IMR-90 (cell line): ENCODE measurements around the gene MLLT3.
A peak's percentile ranks its signal among the peaks of the same experiment; 100 is the strongest.

Source experiments
- CEBPB ChIP-seq: IDR thresholded peaks from 2 replicates; pipeline ENCODE4 v1.6.1; 2012; ENCODE audit warnings: low read depth, low read length, improper control_type of control experiment
- FOS ChIP-seq: fragments of 150-350 bp; IDR thresholded peaks from 2 replicates; pipeline ENCODE4 v1.6.1; 2016; ENCODE audit warnings: low read depth, low read length
- POLR2A ChIP-seq: IDR thresholded peaks from 2 replicates; pipeline ENCODE4 v1.6.1; 2012; ENCODE audit warnings: mild to moderate bottlenecking, low read depth, low read length
- RAD21 ChIP-seq: IDR thresholded peaks from 2 replicates; pipeline ENCODE4 v1.6.1; 2012; ENCODE audit warnings: low read length, improper control_type of control experiment
- RCOR1 ChIP-seq: IDR thresholded peaks from 2 replicates; pipeline ENCODE4 v1.6.1; 2012; ENCODE audit warnings: mild to moderate bottlenecking, low read length, improper control_type of control experiment; ENCODE audit not compliant: insufficient replicate concordance
- RFX5 ChIP-seq: IDR thresholded peaks from 2 replicates; pipeline ENCODE4 v1.8.0; 2012; ENCODE audit warnings: low read depth, mild to moderate bottlenecking, low read length, moderate library complexity
- SMC3 ChIP-seq: fragments of 150-350 bp; IDR thresholded peaks from 2 replicates; pipeline ENCODE4 v1.6.1; 2016; ENCODE audit warnings: low read depth, mild to moderate bottlenecking, antibody characterized with exemption, low read length, moderate library complexity
- TF ChIP-seq, protein P1 (sequence below): conservative IDR thresholded peaks from 2 replicates; pipeline ENCODE4 v1.5.1; 2012; ENCODE audit warnings: mild to moderate bottlenecking, low read depth, low read length, improper control_type of control experiment
- TF ChIP-seq, protein P2 (sequence below): fragments of 150-350 bp; IDR thresholded peaks from 2 replicates; pipeline ENCODE4 v1.6.1; 2016; ENCODE audit warnings: low read depth, mild to moderate bottlenecking, low read length, moderate library complexity, borderline replicate concordance
- TF ChIP-seq, protein P3 (sequence below): fragments of 150-350 bp; IDR thresholded peaks from 2 replicates; pipeline ENCODE4 v1.6.1; 2017; ENCODE audit warnings: mild to moderate bottlenecking, antibody characterized with exemption, low read length, low read depth

DNA sequence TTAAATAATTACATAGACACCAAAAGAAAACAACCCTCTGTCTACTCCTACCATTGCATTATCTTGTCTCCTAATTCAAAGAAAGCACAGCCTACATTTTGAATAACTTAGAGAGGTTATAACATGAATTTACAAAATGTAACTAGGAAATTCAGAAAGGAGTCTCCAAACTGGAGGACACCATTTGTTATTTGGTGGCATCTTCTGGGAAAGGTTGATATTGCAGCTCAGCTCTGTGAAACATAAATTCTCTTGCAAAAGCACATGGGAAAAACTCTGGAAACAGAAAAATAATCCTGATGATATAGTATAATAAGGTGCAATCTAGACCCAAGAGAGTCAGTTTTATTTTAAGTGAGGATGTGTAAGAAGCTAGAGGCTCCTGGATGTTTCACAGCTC, 215.3 kb downstream of the MLLT3 start:
- TF ChIP-seq, protein P1, sequence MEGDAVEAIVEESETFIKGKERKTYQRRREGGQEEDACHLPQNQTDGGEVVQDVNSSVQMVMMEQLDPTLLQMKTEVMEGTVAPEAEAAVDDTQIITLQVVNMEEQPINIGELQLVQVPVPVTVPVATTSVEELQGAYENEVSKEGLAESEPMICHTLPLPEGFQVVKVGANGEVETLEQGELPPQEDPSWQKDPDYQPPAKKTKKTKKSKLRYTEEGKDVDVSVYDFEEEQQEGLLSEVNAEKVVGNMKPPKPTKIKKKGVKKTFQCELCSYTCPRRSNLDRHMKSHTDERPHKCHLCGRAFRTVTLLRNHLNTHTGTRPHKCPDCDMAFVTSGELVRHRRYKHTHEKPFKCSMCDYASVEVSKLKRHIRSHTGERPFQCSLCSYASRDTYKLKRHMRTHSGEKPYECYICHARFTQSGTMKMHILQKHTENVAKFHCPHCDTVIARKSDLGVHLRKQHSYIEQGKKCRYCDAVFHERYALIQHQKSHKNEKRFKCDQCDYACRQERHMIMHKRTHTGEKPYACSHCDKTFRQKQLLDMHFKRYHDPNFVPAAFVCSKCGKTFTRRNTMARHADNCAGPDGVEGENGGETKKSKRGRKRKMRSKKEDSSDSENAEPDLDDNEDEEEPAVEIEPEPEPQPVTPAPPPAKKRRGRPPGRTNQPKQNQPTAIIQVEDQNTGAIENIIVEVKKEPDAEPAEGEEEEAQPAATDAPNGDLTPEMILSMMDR, result peak; percentile 11; the same call in 1 of the 2 replicates
- no peak for TF ChIP-seq CEBPB
- no peak for TF ChIP-seq POLR2A
- no peak for TF ChIP-seq FOS
- TF ChIP-seq RCOR1, result no peak
- TF ChIP-seq RAD21, result no peak
- TF ChIP-seq, protein P2, sequence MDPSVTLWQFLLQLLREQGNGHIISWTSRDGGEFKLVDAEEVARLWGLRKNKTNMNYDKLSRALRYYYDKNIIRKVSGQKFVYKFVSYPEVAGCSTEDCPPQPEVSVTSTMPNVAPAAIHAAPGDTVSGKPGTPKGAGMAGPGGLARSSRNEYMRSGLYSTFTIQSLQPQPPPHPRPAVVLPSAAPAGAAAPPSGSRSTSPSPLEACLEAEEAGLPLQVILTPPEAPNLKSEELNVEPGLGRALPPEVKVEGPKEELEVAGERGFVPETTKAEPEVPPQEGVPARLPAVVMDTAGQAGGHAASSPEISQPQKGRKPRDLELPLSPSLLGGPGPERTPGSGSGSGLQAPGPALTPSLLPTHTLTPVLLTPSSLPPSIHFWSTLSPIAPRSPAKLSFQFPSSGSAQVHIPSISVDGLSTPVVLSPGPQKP, result no peak
- TF ChIP-seq SMC3, result no peak
- TF ChIP-seq, protein P3, sequence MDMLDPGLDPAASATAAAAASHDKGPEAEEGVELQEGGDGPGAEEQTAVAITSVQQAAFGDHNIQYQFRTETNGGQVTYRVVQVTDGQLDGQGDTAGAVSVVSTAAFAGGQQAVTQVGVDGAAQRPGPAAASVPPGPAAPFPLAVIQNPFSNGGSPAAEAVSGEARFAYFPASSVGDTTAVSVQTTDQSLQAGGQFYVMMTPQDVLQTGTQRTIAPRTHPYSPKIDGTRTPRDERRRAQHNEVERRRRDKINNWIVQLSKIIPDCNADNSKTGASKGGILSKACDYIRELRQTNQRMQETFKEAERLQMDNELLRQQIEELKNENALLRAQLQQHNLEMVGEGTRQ, result no peak
- TF ChIP-seq RFX5, result no peak
